GM10248 (cell line): ENCODE data around the gene EPHA3.

ENCODE experiments used
- CTCF ChIA-PET: fragments of 300-600 bp; sonication (Branson Sonifier 250); formaldehyde crosslinking; extraction: SDS; loops from one replicate; lab custom pipeline; 2021; ENCODE audit warnings: antibody characterized with exemption; lab: Yijun Ruan, JAX
- POLR2A ChIA-PET: fragments of 350-650 bp; sonication (Branson Sonifier 250); formaldehyde crosslinking; extraction: SDS; loops from one replicate; lab custom pipeline; 2020; ENCODE audit warnings: antibody characterized with exemption; lab: Yijun Ruan, JAX
- DNase-seq: peaks from one replicate; pipeline ENCODE4 v3.0.0; 2012; ENCODE audit errors: extremely low spot score
- TF ChIP-seq, protein P1 (sequence below): IDR thresholded peaks from 2 replicates; pipeline ENCODE4 v1.5.1; 2012; ENCODE audit warnings: mild to moderate bottlenecking, low read depth; ENCODE audit errors: extremely low read depth, missing control alignments, control extremely low read depth

Gene EPHA3

DNA sequence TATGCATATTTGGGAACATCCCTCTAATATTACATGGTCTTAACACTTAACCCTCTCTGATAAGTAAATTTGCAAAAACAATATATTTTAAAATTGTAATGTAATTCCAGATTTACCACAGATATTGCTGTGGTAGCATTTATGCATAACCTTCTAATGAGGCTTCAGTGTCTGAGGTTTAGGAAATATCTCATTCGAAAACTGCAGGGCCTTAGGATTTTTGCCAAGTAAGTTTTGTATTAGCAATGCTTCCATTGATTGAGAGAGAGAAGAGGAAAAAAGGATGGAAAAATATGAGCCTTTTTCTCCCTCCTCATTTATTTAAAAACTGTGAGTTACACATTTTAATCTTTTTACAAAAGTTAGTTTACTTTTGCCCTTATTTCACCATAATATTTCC, 294.6 kb downstream of the EPHA3 start:
- POLR2A ChIA-PET = no interaction called here
- TF ChIP-seq, protein P1, sequence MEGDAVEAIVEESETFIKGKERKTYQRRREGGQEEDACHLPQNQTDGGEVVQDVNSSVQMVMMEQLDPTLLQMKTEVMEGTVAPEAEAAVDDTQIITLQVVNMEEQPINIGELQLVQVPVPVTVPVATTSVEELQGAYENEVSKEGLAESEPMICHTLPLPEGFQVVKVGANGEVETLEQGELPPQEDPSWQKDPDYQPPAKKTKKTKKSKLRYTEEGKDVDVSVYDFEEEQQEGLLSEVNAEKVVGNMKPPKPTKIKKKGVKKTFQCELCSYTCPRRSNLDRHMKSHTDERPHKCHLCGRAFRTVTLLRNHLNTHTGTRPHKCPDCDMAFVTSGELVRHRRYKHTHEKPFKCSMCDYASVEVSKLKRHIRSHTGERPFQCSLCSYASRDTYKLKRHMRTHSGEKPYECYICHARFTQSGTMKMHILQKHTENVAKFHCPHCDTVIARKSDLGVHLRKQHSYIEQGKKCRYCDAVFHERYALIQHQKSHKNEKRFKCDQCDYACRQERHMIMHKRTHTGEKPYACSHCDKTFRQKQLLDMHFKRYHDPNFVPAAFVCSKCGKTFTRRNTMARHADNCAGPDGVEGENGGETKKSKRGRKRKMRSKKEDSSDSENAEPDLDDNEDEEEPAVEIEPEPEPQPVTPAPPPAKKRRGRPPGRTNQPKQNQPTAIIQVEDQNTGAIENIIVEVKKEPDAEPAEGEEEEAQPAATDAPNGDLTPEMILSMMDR = no peak
- CTCF ChIA-PET = interaction anchor here (3.5 kb wide), 1 partner anchor 20 kb away, joined by 12 read pairs; no protein-coding TSS in a partner anchor
- DNase-seq = no peak

DNA sequence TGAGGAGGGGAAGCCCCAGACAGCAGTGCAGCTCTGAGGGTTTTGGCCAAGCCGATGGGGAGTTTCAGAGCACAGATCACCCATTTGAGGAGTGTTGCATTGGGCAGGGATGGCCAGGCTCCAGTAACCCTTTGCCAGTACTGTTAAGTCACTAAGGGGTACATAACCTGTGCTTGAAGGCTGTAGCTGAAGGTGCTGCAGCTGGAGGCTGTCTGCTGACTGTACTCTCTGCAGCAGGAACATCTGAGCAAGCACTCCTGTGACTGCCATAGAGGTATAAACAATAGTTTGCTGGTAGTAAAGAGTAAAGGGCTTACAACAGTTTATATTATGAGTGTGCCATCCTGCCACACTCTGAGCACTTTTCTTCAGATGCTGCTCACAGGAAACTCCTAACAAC, 297.8 kb downstream of the EPHA3 start:
- no peak for DNase-seq
- ChIA-PET POLR2A (no interaction called here), CTCF (interaction anchor here (0.8 to 3.5 kb wide), 4 partner anchors 10 to 76 kb away, joined by 3 to 12 read pairs (median 3); no protein-coding TSS in a partner anchor)
- TF ChIP-seq, protein P1 = no peak

DNA sequence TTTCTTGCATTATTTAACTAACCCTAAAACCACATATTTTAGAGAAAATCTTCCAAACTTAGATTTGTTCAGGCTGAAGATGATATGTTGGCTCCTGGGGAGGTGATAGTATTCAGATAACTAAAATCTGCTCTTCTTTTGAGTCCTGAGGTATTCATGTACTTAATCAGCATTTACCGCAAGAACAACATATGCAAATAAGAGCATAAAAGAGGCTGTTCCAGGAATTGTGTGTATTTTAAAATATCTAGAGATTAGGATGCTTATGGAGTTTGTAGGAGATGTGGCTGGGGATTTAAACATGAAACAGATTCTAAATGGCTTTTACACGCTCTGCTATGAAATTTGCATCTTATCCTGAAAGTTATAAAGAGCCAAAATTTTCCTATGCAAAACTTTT, 298.2 kb downstream of the EPHA3 start:
- TF ChIP-seq, protein P1 = no peak
- no peak for DNase-seq
- CTCF ChIA-PET = interaction anchor here (3.5 kb wide), 1 partner anchor 17 kb away, joined by 12 read pairs; no protein-coding TSS in a partner anchor
- POLR2A ChIA-PET = no interaction called here

DNA sequence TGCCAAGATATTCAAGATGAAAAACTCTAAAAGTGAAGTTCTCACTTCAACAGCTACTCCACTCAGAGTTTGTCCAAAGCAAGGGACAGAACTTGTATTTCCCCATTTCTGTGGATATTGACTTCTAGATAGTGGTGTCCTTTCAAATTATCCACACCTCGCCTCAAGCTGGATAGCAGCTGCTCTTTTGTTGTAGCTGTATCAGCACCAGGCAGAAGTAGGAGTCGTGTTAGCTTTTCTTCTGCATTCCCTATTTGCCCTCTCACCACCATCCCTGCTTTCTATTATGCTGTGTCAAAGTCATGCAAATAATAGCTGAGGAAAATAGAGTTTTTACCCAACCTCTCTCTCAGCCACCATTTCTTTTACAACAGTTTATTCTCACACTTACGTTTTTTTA, 303.8 kb downstream of the EPHA3 start:
- ChIA-PET CTCF (interaction anchor here (1.1 to 1.2 kb wide), 3 partner anchors 13 to 29 kb away, joined by 3 read pairs; no protein-coding TSS in a partner anchor), POLR2A (no interaction called here)
- TF ChIP-seq, protein P1 = no peak
- no peak for DNase-seq

DNA sequence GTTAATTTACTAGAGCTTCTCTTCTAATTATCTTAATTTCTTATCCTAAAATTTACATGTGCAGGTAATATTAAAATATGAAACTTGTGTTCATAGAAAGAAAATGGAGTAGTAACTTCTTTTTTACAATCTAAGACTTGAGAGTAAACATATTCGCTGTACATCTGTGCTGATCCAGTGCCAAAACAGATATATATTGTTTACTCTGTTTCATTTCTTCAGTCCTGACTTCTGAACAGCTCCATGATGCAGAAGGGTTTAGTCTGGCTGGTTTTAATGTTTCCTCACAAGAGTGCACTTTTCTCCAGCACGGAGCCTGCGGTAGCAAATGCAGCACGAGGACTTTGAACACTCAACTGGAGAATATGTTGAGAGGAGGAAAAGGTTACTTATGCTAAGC, 306.8 kb downstream of the EPHA3 start:
- ChIA-PET CTCF (interaction anchor here (1.6 kb wide), 1 partner anchor 7 kb away, joined by 3 read pairs; no protein-coding TSS in a partner anchor), POLR2A (no interaction called here)
- DNase-seq = no peak
- TF ChIP-seq, protein P1 = no peak

DNA sequence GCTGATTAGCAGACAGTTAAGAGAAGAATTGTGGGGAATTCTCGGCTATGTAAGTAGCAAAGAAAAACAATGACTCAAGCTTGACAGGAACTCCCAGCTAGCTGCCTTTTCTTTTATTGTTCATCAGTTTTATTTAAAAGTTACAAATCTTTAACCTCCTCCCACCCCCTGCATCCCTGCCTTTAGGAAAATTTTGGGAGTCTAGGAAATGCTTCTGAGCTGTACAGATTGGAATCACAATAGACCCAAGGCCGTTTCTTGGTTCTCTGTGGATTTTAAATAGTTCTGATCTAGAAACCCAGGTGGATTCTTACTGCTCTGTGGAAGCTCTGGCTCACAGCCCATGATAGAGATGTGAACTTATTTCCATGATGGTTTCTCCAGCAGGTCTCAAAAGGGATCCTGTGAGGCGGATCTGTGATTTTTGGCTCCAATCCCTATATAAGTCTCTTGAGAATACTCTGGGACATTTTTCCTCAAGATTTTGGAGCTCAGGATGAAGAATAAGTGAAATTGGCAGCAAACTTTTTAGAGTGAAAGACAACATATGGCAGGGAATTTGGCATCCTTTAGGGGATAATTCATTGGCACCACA, 312.3 kb downstream of the EPHA3 start:
- ChIA-PET POLR2A (no interaction called here), CTCF (interaction anchor here (2.6 kb wide), 1 partner anchor 10 kb away, joined by 5 read pairs; no protein-coding TSS in a partner anchor)
- TF ChIP-seq, protein P1 = no peak
- no peak for DNase-seq
